ENCODE measurements around the gene IL3.

Gene IL3

GRCh38 chr5:132057498-132058255 is 2.8 kb upstream of the IL3 start:
- no peak for DNase-seq (ENCODE audit: low read depth)

- DNase-seq (ENCODE audit: low read depth), result no peak
Measured at GRCh38 chr5:132058646-132059042, 1.8 kb upstream of the IL3 start.

- no peak for DNase-seq (ENCODE audit: low read depth)
Measured at GRCh38 chr5:132059043-132059695, 1.3 kb upstream of the IL3 start.

- no peak for DNase-seq (ENCODE audit: low read depth)
Measured at GRCh38 chr5:132059696-132060500, 557 bp upstream of the IL3 start.

GRCh38 chr5:132063090-132063911 is 2.8 kb downstream of the IL3 start:
- DNase-seq (ENCODE audit: low read depth), result peak; percentile 72

- no peak for DNase-seq (ENCODE audit: low read depth)
Measured at GRCh38 chr5:132064140-132064539, 3.7 kb downstream of the IL3 start.

- DNase-seq (ENCODE audit: low read depth), result peak; percentile 74
Measured at GRCh38 chr5:132064738-132065331, 4.4 kb downstream of the IL3 start.

GRCh38 chr5:132065351-132065937 is 5.0 kb downstream of the IL3 start:
- peak; percentile 33 for DNase-seq (ENCODE audit: low read depth)

GRCh38 chr5:132065951-132066701 is 5.7 kb downstream of the IL3 start:
- no peak for DNase-seq (ENCODE audit: low read depth)

GRCh38 chr5:132066871-132067270 is 6.4 kb downstream of the IL3 start:
- DNase-seq (ENCODE audit: low read depth), result no peak

- no peak for DNase-seq (ENCODE audit: low read depth)
Measured at GRCh38 chr5:132067451-132067850, 7.0 kb downstream of the IL3 start.

GRCh38 chr5:132067941-132068808 is 7.7 kb downstream of the IL3 start:
- no peak for DNase-seq (ENCODE audit: low read depth)

- DNase-seq (ENCODE audit: low read depth), result no peak
Measured at GRCh38 chr5:132069561-132069960, 9.1 kb downstream of the IL3 start.

- DNase-seq (ENCODE audit: low read depth), result no peak
Measured at GRCh38 chr5:132069994-132070393, 9.5 kb downstream of the IL3 start.

GRCh38 chr5:132070460-132071337 is 10.2 kb downstream of the IL3 start:
- DNase-seq (ENCODE audit: low read depth), result no peak

GRCh38 chr5:132071338-132071707 is 10.9 kb downstream of the IL3 start:
- DNase-seq (ENCODE audit: low read depth), result no peak

- DNase-seq (ENCODE audit: low read depth), result no peak
Measured at GRCh38 chr5:132072070-132072469, 11.6 kb downstream of the IL3 start.

- no peak for DNase-seq (ENCODE audit: low read depth)
Measured at GRCh38 chr5:132072528-132072927, 12.1 kb downstream of the IL3 start.

Measured in activated T-cell treated with anti-CD3 and anti-CD28 coated beads for 1 hour (primary cell).